ENCODE measurements around the gene DEPDC4.
"Not testable (repeated sequence)": the region's sequence is repeated elsewhere in the genome, so short reads cannot be mapped to it uniquely, and the experiment has no call there.

The DEPDC4 gene

DNA sequence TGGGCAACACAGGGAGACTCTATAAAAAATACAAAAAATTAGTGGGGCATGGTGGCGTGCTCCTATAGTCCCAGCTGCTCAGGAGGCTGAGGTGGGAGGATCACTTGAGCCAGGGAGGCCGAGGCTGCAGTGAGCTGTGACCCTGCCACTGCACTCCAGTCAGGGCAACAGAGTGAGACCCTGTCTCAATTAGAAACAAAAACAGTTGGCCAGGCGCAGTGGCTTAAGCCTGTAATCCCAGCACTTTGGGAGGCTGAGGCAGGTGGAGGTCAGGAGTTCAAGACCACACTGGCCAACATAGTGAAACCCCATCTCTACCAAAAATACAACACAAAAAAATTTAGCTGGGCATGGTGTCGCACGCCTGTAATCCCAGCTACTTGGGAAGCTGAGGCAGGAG lies 1.8 kb downstream of the DEPDC4 start:
- not testable (repeated sequence) for DNase-seq (ENCODE audit: low read depth in 1 of 2, low spot score in 1 of 2)

GRCh38 chr12:100263131-100263530 lies 3.7 kb downstream of the DEPDC4 start:
- DNase-seq (ENCODE audit: low read depth in 1 of 2, low spot score in 1 of 2), result no peak

- no peak for DNase-seq (ENCODE audit: low read depth in 1 of 2, low spot score in 1 of 2)
Observed at GRCh38 chr12:100258127-100258526, 8.8 kb downstream of the DEPDC4 start.

DNA sequence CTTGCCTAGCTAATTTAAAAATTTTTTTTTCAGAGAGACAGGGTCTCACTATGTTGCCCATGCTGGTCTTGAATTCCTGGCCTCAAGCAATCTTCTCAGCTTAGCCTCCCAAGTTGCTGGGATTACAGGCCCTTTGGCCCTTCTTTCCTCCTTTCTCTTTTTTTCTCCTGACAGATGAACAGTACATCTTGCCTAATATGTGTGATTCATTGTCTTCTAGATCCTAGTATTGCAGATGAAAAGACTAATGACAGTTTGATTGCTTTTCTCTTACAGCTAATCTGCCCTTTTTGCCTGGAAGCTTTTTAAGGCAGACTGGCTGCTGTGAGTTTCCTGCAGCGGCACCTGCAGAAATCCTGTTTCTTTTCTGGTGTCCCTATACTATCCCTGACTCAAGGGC lies 12.0 kb downstream of the DEPDC4 start:
- DNase-seq (ENCODE audit: low read depth in 1 of 2, low spot score in 1 of 2), result no peak

- DNase-seq (ENCODE audit: low read depth in 1 of 2, low spot score in 1 of 2), result no peak
Observed at GRCh38 chr12:100253437-100253836, 13.4 kb downstream of the DEPDC4 start.

- DNase-seq (ENCODE audit: low read depth in 1 of 2, low spot score in 1 of 2), result no peak
Observed at GRCh38 chr12:100251917-100252316, 15.0 kb downstream of the DEPDC4 start.

GRCh38 chr12:100249941-100250340 lies 16.9 kb downstream of the DEPDC4 start:
- DNase-seq (ENCODE audit: low read depth in 1 of 2, low spot score in 1 of 2), result no peak

GRCh38 chr12:100248886-100249285 lies 18.0 kb downstream of the DEPDC4 start:
- no peak for DNase-seq (ENCODE audit: low read depth in 1 of 2, low spot score in 1 of 2)

DNA sequence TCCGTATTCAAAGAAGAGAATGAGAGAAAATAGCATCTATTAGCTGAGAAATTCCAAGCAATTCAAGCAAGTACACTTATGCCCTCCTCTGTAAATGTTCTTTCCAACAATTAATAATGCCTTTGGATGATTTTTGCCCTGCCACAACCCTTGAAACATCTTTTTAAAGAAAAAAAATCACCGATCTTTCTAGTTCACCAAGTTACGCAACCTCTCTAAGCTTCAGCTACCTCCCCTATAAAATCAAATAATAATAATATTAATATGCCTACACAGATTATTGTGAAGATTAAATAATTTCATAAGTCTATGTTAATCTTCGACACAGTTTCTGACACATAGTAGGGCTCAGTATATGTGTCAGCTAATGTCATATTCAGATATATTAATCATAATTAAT lies 19.1 kb downstream of the DEPDC4 start:
- no peak for DNase-seq (ENCODE audit: low read depth in 1 of 2, low spot score in 1 of 2)

DNA sequence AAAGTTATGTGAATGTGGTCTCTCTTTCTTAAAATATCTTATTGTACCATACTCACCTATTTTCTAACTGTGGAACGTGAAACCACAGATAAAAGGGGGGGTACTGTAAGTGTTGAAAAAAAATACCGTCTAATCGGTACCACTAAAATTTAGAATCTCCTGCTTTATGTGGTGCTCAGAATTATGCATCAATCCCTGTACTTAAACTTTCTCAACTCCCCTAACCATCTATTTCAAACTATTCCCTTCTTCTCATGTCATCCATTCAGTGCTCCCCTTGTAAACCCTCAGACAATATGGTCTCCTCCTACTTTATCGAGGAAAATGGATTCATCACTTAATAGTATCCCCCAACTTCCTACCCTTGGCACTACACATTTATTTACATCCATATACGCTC lies 23.7 kb downstream of the DEPDC4 start:
- DNase-seq (ENCODE audit: low read depth in 1 of 2, low spot score in 1 of 2), result no peak

DNA sequence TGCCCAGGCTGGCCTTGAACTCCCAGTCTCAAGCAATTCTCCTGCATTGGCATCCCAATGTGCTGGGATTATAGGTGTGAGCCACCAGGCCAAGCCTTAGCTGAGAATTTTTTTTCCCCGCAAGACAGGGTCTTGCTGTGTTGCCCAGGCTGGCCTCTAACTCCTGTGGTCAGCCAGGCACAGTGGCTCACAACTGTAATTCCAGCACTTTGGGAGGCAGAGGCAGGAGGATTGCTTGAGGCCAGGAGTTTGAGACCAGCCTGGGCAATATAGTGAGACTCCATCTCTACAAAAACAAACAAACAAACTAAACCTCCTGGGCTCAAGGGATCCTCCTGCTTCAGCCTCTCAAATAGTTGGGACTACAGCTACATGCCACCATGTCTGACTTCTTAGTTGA lies 27.3 kb downstream of the DEPDC4 start:
- no peak for DNase-seq (ENCODE audit: low read depth in 1 of 2, low spot score in 1 of 2)

DNA sequence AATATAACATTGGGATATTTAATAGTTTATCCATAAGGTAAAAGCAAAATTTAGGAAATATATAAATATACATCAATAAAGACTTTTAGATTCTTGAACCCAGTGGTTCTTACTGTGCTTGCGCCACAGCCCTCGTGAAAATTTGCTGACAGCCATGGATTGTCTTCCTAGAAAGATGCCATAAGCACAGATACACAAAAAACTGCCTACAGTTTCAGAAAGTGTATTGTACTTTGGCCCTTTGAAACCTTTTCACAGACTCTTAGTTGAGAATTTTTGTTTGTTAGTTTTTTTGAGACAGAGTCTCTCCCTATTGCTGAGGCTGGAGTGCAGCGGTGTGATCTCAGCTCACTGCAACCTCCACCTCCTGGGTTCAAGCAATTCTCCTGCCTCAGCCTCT lies 28.1 kb downstream of the DEPDC4 start:
- DNase-seq (ENCODE audit: low read depth in 1 of 2, low spot score in 1 of 2), result no peak

- DNase-seq (ENCODE audit: low read depth in 1 of 2, low spot score in 1 of 2), result no peak
Observed at GRCh38 chr12:100234591-100235304, 32.1 kb downstream of the DEPDC4 start.

DNA sequence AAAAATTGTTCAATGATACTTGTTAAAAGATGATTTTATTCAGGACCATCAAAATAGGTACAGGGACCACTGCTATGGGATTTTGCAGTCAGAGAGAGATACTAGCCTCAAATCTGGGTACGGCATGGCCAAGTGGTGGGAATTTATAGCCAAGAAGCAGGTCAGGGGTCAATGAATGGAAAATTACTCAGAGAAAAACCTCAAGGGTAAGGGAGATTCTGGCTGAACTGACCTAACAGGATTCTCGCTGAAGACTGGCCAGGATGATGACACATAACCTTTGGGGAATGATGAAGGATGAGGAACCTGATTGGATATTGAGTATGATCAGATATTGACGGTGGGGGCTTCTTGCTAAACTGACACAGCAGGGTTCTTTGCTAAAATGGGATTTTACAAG lies 32.7 kb downstream of the DEPDC4 start:
- no peak for DNase-seq (ENCODE audit: low read depth in 1 of 2, low spot score in 1 of 2)

DNA sequence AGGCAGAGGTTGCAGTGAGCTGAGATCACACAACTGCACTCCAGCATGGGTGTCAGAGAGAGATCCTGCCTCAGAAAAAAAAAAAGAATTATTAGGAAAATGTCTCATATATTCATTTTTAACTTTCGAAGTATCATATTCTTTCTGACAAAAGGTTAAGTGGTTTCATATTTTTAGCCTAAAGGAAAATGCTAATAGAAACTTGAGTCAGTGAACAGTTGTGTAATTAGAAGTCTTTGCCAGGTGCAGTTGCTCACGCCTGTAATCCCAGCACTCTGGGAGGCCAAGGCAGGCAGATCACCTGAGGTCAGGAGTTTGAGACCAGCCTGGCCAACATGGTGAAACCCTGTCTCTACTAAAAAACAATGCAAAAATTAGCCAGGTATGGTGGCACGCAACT lies 35.0 kb downstream of the DEPDC4 start:
- DNase-seq (ENCODE audit: low read depth in 1 of 2, low spot score in 1 of 2), result not testable (repeated sequence)

GRCh38 chr12:100229876-100230275 lies 37.0 kb downstream of the DEPDC4 start:
- DNase-seq (ENCODE audit: low read depth in 1 of 2, low spot score in 1 of 2), result no peak

- DNase-seq (ENCODE audit: low read depth in 1 of 2, low spot score in 1 of 2), result no peak
Observed at GRCh38 chr12:100229036-100229635, 37.7 kb downstream of the DEPDC4 start.

DNA sequence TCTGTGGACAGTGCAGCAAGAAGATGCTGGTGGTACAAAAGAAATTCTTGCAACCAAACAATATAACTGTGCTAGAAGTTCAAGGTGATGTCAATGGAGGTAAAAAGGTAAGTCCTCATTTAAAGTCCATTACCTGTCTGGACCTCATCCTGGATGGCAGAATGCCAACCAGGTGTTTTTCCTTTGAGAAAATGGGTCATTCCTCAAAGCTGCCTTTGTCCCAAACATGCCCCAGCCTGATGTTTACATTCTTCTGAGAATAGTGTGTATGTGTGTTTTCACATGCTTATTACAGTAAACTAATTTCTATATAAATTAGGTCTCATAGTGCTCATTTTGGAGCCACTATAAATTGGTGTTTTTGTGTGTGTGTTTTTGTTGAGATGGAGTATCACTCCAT lies 41.4 kb downstream of the DEPDC4 start:
- no peak for DNase-seq (ENCODE audit: low read depth in 1 of 2, low spot score in 1 of 2)

GRCh38 chr12:100222173-100222572 lies 44.7 kb downstream of the DEPDC4 start:
- not testable (repeated sequence) for DNase-seq (ENCODE audit: low read depth in 1 of 2, low spot score in 1 of 2)

DNA sequence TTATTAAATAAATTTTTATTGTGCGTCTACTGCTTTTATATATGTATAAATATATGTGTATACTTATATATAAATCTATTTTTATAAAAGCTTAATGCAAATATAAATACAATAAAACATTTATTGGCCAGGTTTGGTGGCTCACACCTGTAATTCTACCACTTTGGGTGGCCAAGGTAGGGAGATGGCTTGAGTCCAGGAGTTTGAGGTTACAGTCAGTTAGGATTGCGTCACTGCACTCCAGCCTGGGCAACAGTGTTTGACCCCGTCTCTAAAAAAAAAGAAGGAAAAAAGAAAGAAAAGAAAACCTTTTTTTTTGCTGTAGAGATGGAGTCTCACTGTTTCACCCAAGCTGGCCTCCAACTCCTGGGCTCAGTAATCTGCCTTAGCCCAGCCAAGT lies 45.4 kb downstream of the DEPDC4 start:
- no peak for DNase-seq (ENCODE audit: low read depth in 1 of 2, low spot score in 1 of 2)

- no peak for DNase-seq (ENCODE audit: low read depth in 1 of 2, low spot score in 1 of 2)
Observed at GRCh38 chr12:100219328-100220109, 47.4 kb downstream of the DEPDC4 start.

DNA sequence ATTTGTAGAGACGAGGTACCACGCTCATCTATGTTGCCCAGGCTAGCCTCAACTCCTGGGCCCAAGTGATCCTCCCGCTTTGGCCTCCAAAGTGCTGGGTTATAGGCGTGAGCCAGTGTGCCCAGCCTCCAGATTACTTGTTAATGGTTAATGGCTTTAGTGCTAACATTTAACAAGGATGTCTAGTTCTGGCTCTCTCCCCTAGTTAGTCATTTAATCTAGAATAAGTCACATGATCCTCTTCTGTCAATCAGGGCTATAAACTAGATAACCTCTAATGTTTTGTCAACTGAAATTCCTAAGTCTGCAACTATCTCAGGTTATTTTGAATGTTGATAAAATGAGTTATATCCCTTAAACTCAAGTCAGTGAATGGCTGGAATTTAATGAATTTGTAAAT lies 50.5 kb downstream of the DEPDC4 start:
- no peak for DNase-seq (ENCODE audit: low read depth in 1 of 2, low spot score in 1 of 2)
